ENCODE results near the gene ORM2. TPM values are rescaled to one million over a fixed set of nuclear protein-coding genes. Genes with fewer than 3 reads are reported as not detected.

Gene ORM2
- polyA plus RNA-seq, 1 of the 3 experiments (the other 2 are of a cell fraction), result not detected

GRCh38 chr9:114287763-114288192 lies 41.9 kb upstream of the ORM2 start:
- H3K4me2 ChIP-seq, result peak overlapping the region; percentile 19; the same call in 1 of the 2 replicates
- H3F3A ChIP-seq (replicated peaks; ENCODE audit: insufficient read depth), result peaks cover 2% of the 10 kb centered on the region
- H3K9me2 ChIP-seq, result no peaks in the 10 kb centered on the region
- ChIA-PET CTCF (interaction anchor here (0.7 to 17.8 kb wide), 17 partner anchors 9 to 550 kb away, joined by 3 to 269 read pairs (median 4); partner anchors contain the start of gene COL27A1), POLR2A (no interaction called here)
- no peaks in the 10 kb centered on the region for H4K20me1 ChIP-seq (ENCODE audit: insufficient read depth)
- no peak overlapping the region for H3K9ac ChIP-seq
- 79% methylated on average over 14 of the region's 15 CpGs for WGBS (ENCODE audit: low lambda C conversion rate)
- H2AFZ ChIP-seq (ENCODE audit: low read depth), result no peak overlapping the region
- TF ChIP-seq FOXJ3 (CRISPR knock-in tag; IDR thresholded peaks at IDR 0.05) (no peak), RCOR1 (IDR thresholded peaks at IDR 0.05; ENCODE audit: low read length) (no peak), TEAD4 (IDR thresholded peaks at IDR 0.05; ENCODE audit: borderline replicate concordance, insufficient read depth) (no peak), ZBTB33 (IDR thresholded peaks at IDR 0.05; ENCODE audit: borderline replicate concordance, low read depth) (no peak), IRF3 (IDR thresholded peaks at IDR 0.05; ENCODE audit: low read depth, low read length) (no peak), TCF12 (IDR thresholded peaks at IDR 0.05) (no peak), EP300 (IDR thresholded peaks at IDR 0.05; ENCODE audit: borderline replicate concordance in 1 of 2, low read depth in 1 of 2, low read length in 1 of 2) (no peak), ELF1 (IDR thresholded peaks at IDR 0.05) (no peak), JUND (IDR thresholded peaks at IDR 0.05) (no peak), MEF2A (IDR thresholded peaks at IDR 0.05; ENCODE audit: borderline replicate concordance, low read depth) (no peak), SIN3A (IDR thresholded peaks at IDR 0.05; ENCODE audit: borderline replicate concordance, low read depth, low read length) (no peak)
- TF ChIP-seq, protein P1, sequence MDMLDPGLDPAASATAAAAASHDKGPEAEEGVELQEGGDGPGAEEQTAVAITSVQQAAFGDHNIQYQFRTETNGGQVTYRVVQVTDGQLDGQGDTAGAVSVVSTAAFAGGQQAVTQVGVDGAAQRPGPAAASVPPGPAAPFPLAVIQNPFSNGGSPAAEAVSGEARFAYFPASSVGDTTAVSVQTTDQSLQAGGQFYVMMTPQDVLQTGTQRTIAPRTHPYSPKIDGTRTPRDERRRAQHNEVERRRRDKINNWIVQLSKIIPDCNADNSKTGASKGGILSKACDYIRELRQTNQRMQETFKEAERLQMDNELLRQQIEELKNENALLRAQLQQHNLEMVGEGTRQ (IDR thresholded peaks at IDR 0.05; ENCODE audit: borderline replicate concordance, low read depth, low read length), result no peak
- TF ChIP-seq, protein P2, sequence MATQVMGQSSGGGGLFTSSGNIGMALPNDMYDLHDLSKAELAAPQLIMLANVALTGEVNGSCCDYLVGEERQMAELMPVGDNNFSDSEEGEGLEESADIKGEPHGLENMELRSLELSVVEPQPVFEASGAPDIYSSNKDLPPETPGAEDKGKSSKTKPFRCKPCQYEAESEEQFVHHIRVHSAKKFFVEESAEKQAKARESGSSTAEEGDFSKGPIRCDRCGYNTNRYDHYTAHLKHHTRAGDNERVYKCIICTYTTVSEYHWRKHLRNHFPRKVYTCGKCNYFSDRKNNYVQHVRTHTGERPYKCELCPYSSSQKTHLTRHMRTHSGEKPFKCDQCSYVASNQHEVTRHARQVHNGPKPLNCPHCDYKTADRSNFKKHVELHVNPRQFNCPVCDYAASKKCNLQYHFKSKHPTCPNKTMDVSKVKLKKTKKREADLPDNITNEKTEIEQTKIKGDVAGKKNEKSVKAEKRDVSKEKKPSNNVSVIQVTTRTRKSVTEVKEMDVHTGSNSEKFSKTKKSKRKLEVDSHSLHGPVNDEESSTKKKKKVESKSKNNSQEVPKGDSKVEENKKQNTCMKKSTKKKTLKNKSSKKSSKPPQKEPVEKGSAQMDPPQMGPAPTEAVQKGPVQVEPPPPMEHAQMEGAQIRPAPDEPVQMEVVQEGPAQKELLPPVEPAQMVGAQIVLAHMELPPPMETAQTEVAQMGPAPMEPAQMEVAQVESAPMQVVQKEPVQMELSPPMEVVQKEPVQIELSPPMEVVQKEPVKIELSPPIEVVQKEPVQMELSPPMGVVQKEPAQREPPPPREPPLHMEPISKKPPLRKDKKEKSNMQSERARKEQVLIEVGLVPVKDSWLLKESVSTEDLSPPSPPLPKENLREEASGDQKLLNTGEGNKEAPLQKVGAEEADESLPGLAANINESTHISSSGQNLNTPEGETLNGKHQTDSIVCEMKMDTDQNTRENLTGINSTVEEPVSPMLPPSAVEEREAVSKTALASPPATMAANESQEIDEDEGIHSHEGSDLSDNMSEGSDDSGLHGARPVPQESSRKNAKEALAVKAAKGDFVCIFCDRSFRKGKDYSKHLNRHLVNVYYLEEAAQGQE (IDR thresholded peaks at IDR 0.05; ENCODE audit: low read depth, low read length), result no peak
- TF ChIP-seq, protein P3, sequence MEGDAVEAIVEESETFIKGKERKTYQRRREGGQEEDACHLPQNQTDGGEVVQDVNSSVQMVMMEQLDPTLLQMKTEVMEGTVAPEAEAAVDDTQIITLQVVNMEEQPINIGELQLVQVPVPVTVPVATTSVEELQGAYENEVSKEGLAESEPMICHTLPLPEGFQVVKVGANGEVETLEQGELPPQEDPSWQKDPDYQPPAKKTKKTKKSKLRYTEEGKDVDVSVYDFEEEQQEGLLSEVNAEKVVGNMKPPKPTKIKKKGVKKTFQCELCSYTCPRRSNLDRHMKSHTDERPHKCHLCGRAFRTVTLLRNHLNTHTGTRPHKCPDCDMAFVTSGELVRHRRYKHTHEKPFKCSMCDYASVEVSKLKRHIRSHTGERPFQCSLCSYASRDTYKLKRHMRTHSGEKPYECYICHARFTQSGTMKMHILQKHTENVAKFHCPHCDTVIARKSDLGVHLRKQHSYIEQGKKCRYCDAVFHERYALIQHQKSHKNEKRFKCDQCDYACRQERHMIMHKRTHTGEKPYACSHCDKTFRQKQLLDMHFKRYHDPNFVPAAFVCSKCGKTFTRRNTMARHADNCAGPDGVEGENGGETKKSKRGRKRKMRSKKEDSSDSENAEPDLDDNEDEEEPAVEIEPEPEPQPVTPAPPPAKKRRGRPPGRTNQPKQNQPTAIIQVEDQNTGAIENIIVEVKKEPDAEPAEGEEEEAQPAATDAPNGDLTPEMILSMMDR (IDR thresholded peaks at IDR 0.05), result no peak
- H3K27me3 ChIP-seq (ENCODE audit: insufficient read depth), result no peaks in the 10 kb centered on the region
- H3K27ac ChIP-seq (ENCODE audit: low read depth in 2 of 2, low read length in 1 of 2), result peak overlapping the region; percentile 47 to 64
- peaks cover 0 to 14% of the 10 kb centered on the region in 2 experiments for H3K36me3 ChIP-seq (replicated peaks in 1 of 2; ENCODE audit: control insufficient read depth in 1 of 2, insufficient read depth in 2 of 2, low read length in 1 of 2)
- H3K79me2 ChIP-seq (ENCODE audit: insufficient read depth), result no peaks in the 10 kb centered on the region
- H3K9me3 ChIP-seq, result no peaks in the 10 kb centered on the region
- peaks cover 22 to 37% of the 10 kb centered on the region in 2 experiments for H3K4me1 ChIP-seq (ENCODE audit: control insufficient read depth in 1 of 2, insufficient read depth in 2 of 2, low read depth in 1 of 2, low read length in 1 of 2)
- H3K4me3 ChIP-seq (ENCODE audit: low read depth in 2 of 2, low read length in 1 of 2), result no peak overlapping the region
- DNase-seq, result no peak

All from SK-N-SH (cell line).